Type B pancreatic cell (in vitro differentiated cells): ENCODE results near the gene PDCD1. TPM values are rescaled to one million over a fixed set of nuclear protein-coding genes. Genes with fewer than 3 reads are reported as not detected.
A peak's percentile ranks its signal among the peaks of the same experiment; 100 is the strongest.
"Not testable (repeated sequence)": the region's sequence is repeated elsewhere in the genome, so short reads cannot be mapped to it uniquely, and the experiment has no call there.

Experiments used
- DNase-seq: peaks from one replicate; pipeline ENCODE4 v3.0.0; 2021; ENCODE audit warnings: mixed read lengths; ENCODE audit not compliant: unreplicated experiment; ENCODE audit errors: extremely low spot score
- H3K27ac Mint-ChIP-seq: 2 replicates; pipeline ENCODE4 v1.8.0; 2021; ENCODE audit warnings: mild to moderate bottlenecking, mixed read lengths
- H3K27me3 Mint-ChIP-seq: 2 replicates; pipeline ENCODE4 v1.8.0; 2021; ENCODE audit warnings: mixed read lengths
- H3K36me3 Mint-ChIP-seq: 2 replicates; pipeline ENCODE4 v1.8.0; 2021; ENCODE audit warnings: mixed read lengths
- H3K4me1 Mint-ChIP-seq: one replicate; pipeline ENCODE4 v1.8.0; 2021; ENCODE audit warnings: mixed read lengths; ENCODE audit not compliant: unreplicated experiment
- H3K4me3 Mint-ChIP-seq: 2 replicates; pipeline ENCODE4 v1.8.0; 2021; ENCODE audit warnings: mild to moderate bottlenecking, mixed read lengths
- H3K9me3 Mint-ChIP-seq: 2 replicates; pipeline ENCODE4 v1.8.0; 2021; ENCODE audit warnings: mixed read lengths
- CTCF ChIP-seq: fragments of 200-600 bp; sonication (generic); conservative IDR thresholded peaks from 2 replicates; pipeline ENCODE4 v1.5.0; 2021; ENCODE audit warnings: antibody characterized with exemption, mild to moderate bottlenecking
- total RNA-seq: library from RNA; stranded (reverse); gene quantifications from 2 replicates; pipeline ENCODE4 v1.2.1, GENCODE V29; 2021; ENCODE audit warnings: low replicate concordance

PDCD1 gene
- total RNA-seq, 1 donor from 2014 or later, result not detected

GRCh38 chr2:241808721-241809382 lies 49.8 kb downstream of the PDCD1 start, which contains the start of gene NEU4:
Gene NEU4, plus strand, starts transcription at chr2:241809193. Its CDS starts 5,292 bp downstream, at chr2:241814485.
- no peak for TF ChIP-seq CTCF
- peak within 1 kb of the TSS; percentile 68 for H3K27ac Mint-ChIP-seq
- H3K27me3 Mint-ChIP-seq, result peaks cover 10% of the 10 kb centered on the region
- H3K4me3 Mint-ChIP-seq, result peak within 1 kb of the TSS; percentile 69
- H3K4me1 Mint-ChIP-seq, result peaks cover 13% of the 10 kb centered on the region
- no peak for DNase-seq
- H3K9me3 Mint-ChIP-seq, result no peaks in the 10 kb centered on the region
- no peaks in the 10 kb centered on the region for H3K36me3 Mint-ChIP-seq

GRCh38 chr2:241808051-241808720 lies 50.5 kb downstream of the PDCD1 start:
- Mint-ChIP-seq H3K27ac (peak overlapping the region; percentile 68), H3K27me3 (peaks cover 10% of the 10 kb centered on the region), H3K36me3 (no peaks in the 10 kb centered on the region), H3K4me1 (peaks cover 13% of the 10 kb centered on the region), H3K4me3 (peak overlapping the region; percentile 69), H3K9me3 (no peaks in the 10 kb centered on the region)
- DNase-seq, result no peak
- no peak for TF ChIP-seq CTCF

GRCh38 chr2:241806217-241806616 lies 52.5 kb downstream of the PDCD1 start:
- DNase-seq, H3K36me3 Mint-ChIP-seq, H3K27ac Mint-ChIP-seq, H3K4me3 Mint-ChIP-seq, H3K9me3 Mint-ChIP-seq: not testable (repeated sequence)
- H3K27me3 Mint-ChIP-seq, result peaks cover 10% of the 10 kb centered on the region
- peaks cover 13% of the 10 kb centered on the region for H3K4me1 Mint-ChIP-seq

GRCh38 chr2:241804326-241805229 lies 54.1 kb downstream of the PDCD1 start:
- peak; percentile 63 for DNase-seq
- Mint-ChIP-seq H3K36me3 (no peaks in the 10 kb centered on the region), H3K27ac (no peak overlapping the region), H3K4me3 (no peak overlapping the region), H3K27me3 (peaks cover 10% of the 10 kb centered on the region), H3K9me3 (no peaks in the 10 kb centered on the region), H3K4me1 (peaks cover 13% of the 10 kb centered on the region)
- TF ChIP-seq CTCF, result peak; percentile 35

GRCh38 chr2:241803387-241804325 lies 55.0 kb downstream of the PDCD1 start:
- Mint-ChIP-seq H3K4me3 (no peak overlapping the region), H3K9me3 (no peaks in the 10 kb centered on the region), H3K36me3 (no peaks in the 10 kb centered on the region), H3K4me1 (peaks cover 7% of the 10 kb centered on the region), H3K27me3 (peaks cover 6% of the 10 kb centered on the region), H3K27ac (no peak overlapping the region)
- no peak for DNase-seq
- TF ChIP-seq CTCF, result no peak
